HG03378 (cell line): ENCODE data around the gene NDUFV1.
A peak's percentile ranks its signal among the peaks of the same experiment; 100 is the strongest.
"Not testable (repeated sequence)": the region's sequence is repeated elsewhere in the genome, so short reads cannot be mapped to it uniquely, and the experiment has no call there.

Source experiments
- ATAC-seq: cut with Tn5 transposase; IDR thresholded peaks from one replicate; pipeline ENCODE4 v1.9.1; 2021; ENCODE audit warnings: mild to moderate bottlenecking, moderate library complexity; ENCODE audit not compliant: unreplicated experiment

The NDUFV1 gene

DNA sequence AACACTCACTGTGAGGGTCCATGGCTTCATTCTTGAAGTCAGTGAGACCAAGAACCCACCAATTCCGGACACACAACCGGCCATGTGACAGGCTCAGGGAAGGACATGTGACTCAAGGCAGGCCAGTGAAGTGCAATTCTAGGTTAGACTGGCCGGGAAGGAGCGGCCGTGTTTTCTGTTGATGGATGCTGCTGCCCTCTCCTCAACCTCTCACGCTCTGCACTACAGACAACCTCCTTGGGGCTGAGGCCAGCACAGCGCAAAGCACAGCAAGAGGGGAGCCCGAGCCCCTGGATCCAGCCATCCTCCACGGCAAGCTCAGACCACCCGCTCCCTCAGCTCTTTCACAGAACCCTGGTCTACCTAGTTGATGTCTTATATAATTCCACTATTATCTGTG, 20.2 kb downstream of the NDUFV1 start:
- no peak for ATAC-seq

DNA sequence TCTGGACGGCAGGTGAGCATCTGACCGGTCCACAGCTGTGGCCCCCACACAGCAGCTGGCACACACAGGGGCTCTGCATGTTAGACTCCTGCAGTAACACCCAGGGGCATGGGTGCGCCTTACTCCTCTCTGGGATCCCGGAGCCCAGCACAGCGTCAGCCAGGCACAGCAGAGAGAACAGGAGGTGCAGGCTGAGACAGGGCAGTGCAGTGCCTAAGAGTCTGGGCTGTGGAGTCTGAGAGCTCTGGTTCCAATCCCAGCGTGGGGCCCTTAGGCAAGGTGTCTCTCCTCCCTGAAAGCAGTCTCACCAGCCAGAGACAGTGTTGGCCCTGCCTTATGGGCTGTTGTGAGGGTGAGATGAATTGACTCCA, 20.7 kb downstream of the NDUFV1 start:
- ATAC-seq = no peak

GRCh38 chr11:67627812-67628624, 21.3 kb downstream of the NDUFV1 start:
- no peak for ATAC-seq

DNA sequence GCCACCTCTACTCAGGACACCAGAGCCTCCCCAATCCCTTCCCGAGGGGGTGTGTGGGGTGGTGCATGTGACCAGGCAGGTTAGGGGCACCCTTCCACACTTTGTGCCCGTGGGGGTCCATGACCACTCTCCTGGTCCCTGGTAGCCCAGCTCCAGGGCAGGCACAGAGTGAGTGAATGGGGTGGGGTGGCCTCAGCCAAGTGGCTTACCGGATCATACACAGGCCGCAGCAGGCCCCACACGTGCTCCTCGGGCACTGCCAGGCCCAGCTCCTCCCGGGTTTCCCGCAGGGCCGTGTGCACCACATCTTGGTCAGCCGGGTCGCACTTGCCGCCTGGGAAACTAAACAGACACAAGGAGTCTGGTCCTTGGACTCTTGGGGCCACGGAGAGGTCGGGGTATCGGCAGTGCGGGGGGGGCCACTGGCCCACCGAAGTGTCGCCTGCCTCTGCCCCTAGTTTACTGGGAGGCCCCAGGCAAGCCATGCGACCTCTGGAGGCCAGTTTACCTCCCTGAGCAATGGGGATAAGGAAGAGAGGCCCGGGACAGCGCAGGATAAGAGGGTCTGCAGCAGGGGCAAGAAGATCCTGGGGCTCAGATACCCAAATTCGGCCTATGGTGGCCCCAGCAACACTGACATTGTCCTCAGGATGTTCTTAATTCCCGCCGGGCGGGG, 22.1 kb downstream of the NDUFV1 start:
- no peak for ATAC-seq

- ATAC-seq = peak; percentile 54
Observed at GRCh38 chr11:67629386-67630227, 22.9 kb downstream of the NDUFV1 start, which contains the start of gene NUDT8. Gene NUDT8 (minus strand): TSS chr11:67629937. CDS start chr11:67629911, 26 bp downstream.

DNA sequence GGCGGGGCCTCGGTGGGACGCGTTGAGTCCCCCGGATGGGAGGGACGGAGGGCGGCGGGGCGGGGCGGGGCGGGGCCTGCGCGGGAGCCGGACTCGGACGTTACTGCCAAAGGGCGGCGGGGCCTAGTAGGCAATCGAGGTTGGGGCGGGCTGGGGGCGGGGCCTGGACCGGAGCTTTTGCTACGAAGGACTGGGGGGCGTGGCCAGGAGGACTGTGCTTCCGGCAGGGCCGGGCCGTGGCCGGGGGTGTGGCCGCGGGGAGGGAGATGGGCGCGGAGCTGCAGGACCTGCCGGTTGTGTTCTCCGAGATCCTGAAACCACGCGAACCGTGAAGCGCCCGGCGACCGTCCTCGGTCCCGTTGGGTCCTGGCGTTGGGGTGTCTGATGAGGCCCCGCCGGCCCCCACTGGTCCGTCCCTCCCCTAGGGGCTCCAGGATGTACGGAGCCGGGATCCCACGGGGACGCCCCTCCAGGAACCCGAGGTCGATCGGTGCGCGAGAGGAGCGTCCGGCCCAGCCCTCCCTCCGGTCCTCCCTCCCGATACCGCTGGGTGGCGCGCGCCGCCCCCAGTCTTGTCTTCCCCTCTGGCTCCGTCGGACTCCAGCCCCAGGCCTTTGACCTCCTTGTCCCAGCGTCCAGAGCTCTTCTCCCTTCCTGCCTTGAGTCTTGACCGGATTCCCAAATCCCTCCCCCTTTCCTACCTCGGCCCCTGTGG, 23.6 kb downstream of the NDUFV1 start:
- ATAC-seq = peak; percentile 39

DNA sequence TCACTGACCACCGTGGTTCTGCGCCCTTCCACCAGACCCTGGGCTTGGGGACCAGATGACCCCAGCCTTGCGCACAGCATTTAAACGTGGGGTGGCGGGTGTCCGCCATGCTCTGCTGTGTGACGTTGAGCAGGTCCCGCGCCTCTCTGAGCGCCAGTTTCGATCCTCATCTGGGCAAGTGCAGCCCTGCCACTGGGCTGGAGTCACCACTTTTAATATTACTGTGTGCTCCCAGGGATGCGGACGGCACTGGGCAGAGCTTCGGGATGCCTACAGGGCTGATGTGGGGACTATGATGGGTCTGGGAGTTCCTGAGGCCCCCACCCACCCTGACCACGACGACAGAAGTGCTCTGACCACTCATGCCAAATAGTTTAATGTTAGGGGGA, 24.2 kb downstream of the NDUFV1 start:
- no peak for ATAC-seq

DNA sequence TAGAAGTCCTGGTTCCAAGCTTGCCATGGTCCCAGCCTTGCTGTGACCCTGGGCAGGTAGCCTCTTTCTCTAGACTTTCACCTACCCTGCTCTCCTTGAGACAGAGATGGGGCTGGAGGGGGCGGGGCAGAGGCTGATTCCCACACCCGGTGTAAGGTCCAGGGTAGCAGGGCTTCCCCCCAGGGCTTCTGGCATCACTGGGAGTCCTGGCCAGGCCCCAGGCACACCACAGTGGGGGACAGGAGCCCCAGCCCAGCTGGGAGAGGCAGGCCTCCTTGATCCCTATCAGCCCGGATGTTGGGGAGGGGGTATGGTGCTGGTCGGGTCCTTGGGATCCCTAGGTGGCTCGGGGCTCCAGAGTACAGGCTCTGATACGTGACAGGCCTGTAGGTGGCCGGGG, 24.7 kb downstream of the NDUFV1 start:
- no peak for ATAC-seq

- no peak for ATAC-seq
Observed at GRCh38 chr11:67631853-67632174, 25.1 kb downstream of the NDUFV1 start.

- ATAC-seq = no peak
Observed at GRCh38 chr11:67632175-67632981, 25.6 kb downstream of the NDUFV1 start.

DNA sequence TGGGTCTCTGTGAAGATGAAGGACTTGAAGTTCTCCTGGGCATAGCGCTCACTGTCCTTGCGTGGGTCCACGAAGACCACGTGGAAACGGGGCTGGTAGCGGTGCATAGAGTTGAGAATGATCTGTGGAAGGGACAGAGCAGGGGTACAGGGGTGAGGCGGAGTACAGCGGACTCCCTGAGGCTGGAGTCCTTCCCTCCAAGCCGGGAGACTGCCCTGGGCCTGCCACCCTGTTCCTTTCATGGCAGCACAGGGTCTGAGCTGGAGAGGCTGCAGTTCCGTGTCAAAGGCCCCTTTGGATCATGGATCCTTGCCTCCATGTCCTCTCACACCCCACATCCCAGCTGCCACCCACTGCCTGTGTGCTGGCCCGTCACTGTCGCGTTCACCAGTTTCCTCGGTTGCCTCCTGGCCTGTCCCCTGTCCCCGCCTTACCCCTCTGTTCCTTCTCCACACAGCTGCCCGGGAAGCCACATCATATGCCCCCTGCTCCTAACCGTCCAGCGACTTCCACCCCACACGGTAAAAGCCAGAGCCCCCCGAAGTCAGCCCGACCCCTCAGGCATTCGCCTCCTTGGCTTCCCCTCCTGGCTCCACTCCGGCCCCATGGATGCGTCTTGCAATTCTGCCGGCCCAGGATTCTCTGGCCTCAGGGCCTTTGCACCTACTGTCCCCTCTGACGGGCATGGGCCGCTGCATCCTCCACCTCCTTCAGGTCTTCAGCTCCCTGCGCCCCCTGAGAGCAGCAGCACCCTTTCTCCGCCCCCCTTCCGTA, 26.4 kb downstream of the NDUFV1 start:
- no peak for ATAC-seq

- no peak for ATAC-seq
Observed at GRCh38 chr11:67633758-67634365, 27.1 kb downstream of the NDUFV1 start.

DNA sequence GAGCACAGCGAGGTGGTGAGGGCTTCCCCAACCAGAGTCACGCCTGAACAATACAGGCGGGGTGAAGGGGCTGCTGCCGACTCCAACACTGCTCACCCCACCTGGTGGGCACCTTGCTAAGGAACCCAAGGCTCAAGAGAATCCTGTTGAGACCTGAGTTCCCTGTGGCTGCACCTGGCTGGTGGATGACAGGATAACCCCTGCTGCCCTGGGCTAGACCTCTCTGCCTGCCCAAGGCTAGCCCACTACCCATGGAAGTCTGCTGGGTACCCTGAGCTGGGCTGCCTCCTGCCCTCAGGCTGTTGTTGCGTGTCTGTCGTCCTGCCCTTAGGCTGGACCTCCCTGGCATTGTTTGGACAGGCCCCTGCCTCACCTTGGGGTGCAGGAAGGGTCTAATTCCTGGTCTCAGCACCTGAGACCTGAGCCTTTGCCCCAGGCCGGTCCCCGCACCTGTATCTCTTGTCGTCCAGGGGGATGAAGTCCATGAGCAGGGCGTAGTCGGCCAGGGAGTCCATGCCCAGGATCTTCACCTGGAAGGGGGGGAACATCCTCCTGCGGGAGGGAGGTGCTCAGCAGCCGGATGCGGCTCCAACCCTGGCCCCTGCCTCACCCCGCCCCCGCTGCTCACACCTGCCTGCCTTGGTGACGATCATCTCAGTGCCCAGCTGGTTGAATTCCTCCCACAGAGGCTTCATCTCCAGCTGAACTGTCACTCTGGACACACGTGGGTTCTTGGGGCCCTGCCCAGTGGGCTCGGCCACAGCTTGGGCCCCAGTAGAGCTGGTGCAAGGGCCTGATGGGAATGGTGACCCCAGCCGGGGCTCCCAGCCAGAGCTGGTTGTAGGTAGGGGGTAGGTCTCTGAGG, 27.9 kb downstream of the NDUFV1 start:
- no peak for ATAC-seq

GRCh38 chr11:67635231-67635521, 28.4 kb downstream of the NDUFV1 start:
- ATAC-seq = no peak

DNA sequence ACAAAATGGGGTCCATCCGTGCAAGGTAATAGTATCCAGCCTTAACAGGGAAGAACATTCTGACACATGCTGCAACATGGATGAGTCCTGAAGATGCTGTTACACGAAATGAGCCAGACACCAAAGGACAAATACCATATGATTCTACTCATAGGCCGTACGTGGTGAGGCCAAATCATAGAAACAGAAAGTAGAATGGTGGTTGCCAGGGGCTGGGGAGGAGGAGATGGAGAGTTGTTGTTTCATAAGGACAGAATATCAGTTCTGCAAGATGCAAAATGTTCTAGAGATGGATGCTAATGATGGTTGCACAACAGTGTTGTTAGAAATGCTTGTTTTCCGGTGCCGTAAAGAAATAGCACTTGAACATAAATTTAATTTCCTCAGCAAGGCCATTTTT, 30.2 kb downstream of the NDUFV1 start:
- no peak for ATAC-seq

GRCh38 chr11:67637441-67637840, 30.7 kb downstream of the NDUFV1 start:
- ATAC-seq = not testable (repeated sequence)

DNA sequence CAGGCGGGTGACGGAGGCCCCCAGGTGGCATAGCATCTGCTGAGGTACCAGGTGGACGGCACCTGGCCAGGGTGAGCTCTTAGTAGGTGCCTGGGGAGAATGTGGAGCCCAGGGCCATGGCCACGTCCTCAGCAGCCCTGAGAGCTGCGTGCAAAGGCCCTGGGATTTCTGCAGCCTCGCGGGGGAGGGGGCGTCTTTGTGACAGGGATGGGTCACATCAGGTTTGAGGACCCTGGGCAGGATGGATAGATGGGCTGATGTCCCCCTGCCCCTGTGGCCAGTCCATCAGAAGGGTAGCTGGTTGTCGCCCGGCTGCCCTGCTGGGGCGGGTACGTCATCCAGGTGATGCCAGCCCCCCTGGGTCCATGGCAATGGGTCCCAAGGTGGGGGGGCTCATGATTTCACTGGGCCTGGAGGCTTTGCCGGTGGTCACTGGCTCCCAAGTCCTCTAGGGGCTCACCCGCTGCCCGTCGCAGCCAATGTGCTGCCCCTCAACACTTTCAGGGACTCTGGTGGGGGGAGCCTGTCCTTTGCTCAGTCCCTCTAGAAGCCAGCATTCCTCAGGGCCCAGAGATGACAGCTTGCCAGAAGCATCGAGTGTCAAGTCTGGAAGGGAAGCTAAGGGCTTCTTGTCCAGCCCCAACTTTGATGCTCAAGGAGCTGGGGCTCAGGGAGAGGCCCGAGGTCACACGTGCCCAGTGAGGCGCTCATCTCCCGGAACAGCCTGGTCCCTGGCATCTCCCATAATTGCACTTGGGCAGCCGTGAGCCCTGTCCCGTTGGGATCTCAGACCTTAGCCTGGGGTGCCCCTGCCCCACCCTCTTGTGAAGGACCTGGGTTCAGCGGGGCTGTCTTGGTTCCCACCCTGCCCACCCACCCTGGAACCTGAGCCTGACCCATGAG, 32.0 kb downstream of the NDUFV1 start:
- no peak for ATAC-seq
